HG03442 (cell line): ENCODE data around the gene DDX39B.
"Not testable (repeated sequence)": the region's sequence is repeated elsewhere in the genome, so short reads cannot be mapped to it uniquely, and the experiment has no call there.

Source experiments
- ATAC-seq: cut with Tn5 transposase; IDR thresholded peaks from one replicate; pipeline ENCODE4 v1.9.1; 2021; ENCODE audit warnings: mild to moderate bottlenecking, moderate library complexity; ENCODE audit not compliant: unreplicated experiment

DDX39B gene

GRCh38 chr6:31541658-31542521, at the start of gene DDX39B:
Gene DDX39B (minus strand): TSS chr6:31542003. CDS start chr6:31540532, 1,471 bp downstream.
- peak; percentile 51 for ATAC-seq

- ATAC-seq = not testable (repeated sequence)
These were observed 48.9 kb upstream of the DDX39B start for GRCh38 chr6:31590691-31591090.

GRCh38 chr6:31588871-31589650, 47.3 kb upstream of the DDX39B start:
- no peak for ATAC-seq

GRCh38 chr6:31587791-31588777, 46.3 kb upstream of the DDX39B start:
- no peak for ATAC-seq

- ATAC-seq = no peak
These were observed 44.9 kb upstream of the DDX39B start for GRCh38 chr6:31586599-31587281.

- ATAC-seq = no peak
These were observed 44.2 kb upstream of the DDX39B start, which contains the start of gene LST1 for GRCh38 chr6:31586008-31586407. Gene LST1 (plus strand): TSS chr6:31586277. CDS start chr6:31587300, 1,023 bp downstream.

GRCh38 chr6:31585491-31585890, 43.7 kb upstream of the DDX39B start:
- ATAC-seq = no peak

GRCh38 chr6:31582230-31582643, 40.4 kb upstream of the DDX39B start, which contains the start of gene LTB:
Gene LTB (minus strand): TSS chr6:31582424. CDS start chr6:31582417, 7 bp downstream.
- ATAC-seq = no peak

- ATAC-seq = no peak
These were observed 39.8 kb upstream of the DDX39B start for GRCh38 chr6:31581434-31582229.

- peak; percentile 64 for ATAC-seq
These were observed 39.1 kb upstream of the DDX39B start for GRCh38 chr6:31580807-31581433.

GRCh38 chr6:31580438-31580740, 38.6 kb upstream of the DDX39B start:
- no peak for ATAC-seq

- ATAC-seq = no peak
These were observed 38.0 kb upstream of the DDX39B start for GRCh38 chr6:31579546-31580437.

GRCh38 chr6:31579119-31579505, 37.3 kb upstream of the DDX39B start:
- ATAC-seq = no peak

GRCh38 chr6:31578184-31579118, 36.6 kb upstream of the DDX39B start:
- ATAC-seq = no peak

- ATAC-seq = no peak
These were observed 35.8 kb upstream of the DDX39B start for GRCh38 chr6:31577579-31577966.

- no peak for ATAC-seq
These were observed 35.2 kb upstream of the DDX39B start for GRCh38 chr6:31576897-31577578.
